Thyroid gland (tissue), 4 donors: ENCODE data around the gene BANP. TPM values are rescaled to one million over a fixed set of nuclear protein-coding genes. Genes with fewer than 3 reads are reported as not detected.
"Not testable (repeated sequence)": the region's sequence is repeated elsewhere in the genome, so short reads cannot be mapped to it uniquely, and the experiment has no call there.

Source experiments
- DNase-seq, 2 donors: peaks; one replicate each; pipeline ENCODE4 v3.0.0-alpha.2; 2019
- H3K27ac ChIP-seq, 3 donors: fragments of 200-600 bp; sonication (generic); 1 replicate in 2 of 3; 2 replicates in 1 of 3; pipeline ENCODE4 v1.5.1; 2016 to 2019; ENCODE audit warnings: mild to moderate bottlenecking in 1 of 3, moderate library complexity in 1 of 3
- H3K27me3 ChIP-seq: fragments of 200-600 bp; sonication (generic); one replicate; pipeline ENCODE4 v1.5.1; 2019
- H3K36me3 ChIP-seq, 2 donors: fragments of 200-600 bp; sonication (generic); one replicate each; pipeline ENCODE4 v1.5.1; 2016 to 2019
- H3K4me1 ChIP-seq, 2 donors: fragments of 200-600 bp; sonication (generic); one replicate each; pipeline ENCODE4 v1.5.1; 2017 to 2019
- H3K4me3 ChIP-seq, 3 donors: fragments of 200-600 bp; sonication (generic); replicated peaks in 1 of 3; 1 replicate in 2 of 3; 2 replicates in 1 of 3; pipeline ENCODE4 v1.5.1; 2016; ENCODE audit warnings: mild to moderate bottlenecking in 1 of 3
- H3K9me3 ChIP-seq: fragments of 200-600 bp; sonication (generic); one replicate; pipeline ENCODE4 v1.5.1; 2017
- CTCF ChIP-seq, 6 experiments: fragments of 200-600 bp in 3 of 6; fragments of 450-650 bp in 3 of 6; sonication (generic) in 3 of 6; IDR thresholded peaks; one replicate each; pipeline ENCODE4 v1.5.1; 2016 to 2019; ENCODE audit warnings: antibody characterized with exemption in 6 of 6, mild to moderate bottlenecking in 2 of 6, inconsistent platforms in 1 of 6, moderate library complexity in 1 of 6
- POLR2A ChIP-seq, 2 donors: fragments of 450-650 bp; IDR thresholded peaks; one replicate each; pipeline ENCODE4 v1.6.1; 2017; ENCODE audit warnings: antibody characterized with exemption in 2 of 2, mild to moderate bottlenecking in 2 of 2, moderate library complexity in 1 of 2
- WGBS, 2 donors: methylation state at CpG; one replicate each; pipeline ENCODE4 v1.1.5; 2017; 5-methylcytosine and 5-hydroxymethylcytosine counted together
- intact Hi-C: fragments of 100-400 bp; cut with DNase I; formaldehyde crosslinking; loops from one replicate; pipeline ENCODE4 v1.15.1; 2023
- total RNA-seq, 4 donors: library from RNA; depleted of rRNA; stranded (reverse); fragments of >200 nt; gene quantifications; one replicate each; pipeline ENCODE4 v1.2.3, GENCODE V29; 2016

BANP gene
- total RNA-seq, 4 donors from 2014 or later = 22.8 to 42.7 (median 29.8) TPM

- no peak overlapping the region for H3K27ac ChIP-seq
- no peaks in the 10 kb centered on the region for H3K4me1 ChIP-seq
- no peaks in the 10 kb centered on the region for H3K36me3 ChIP-seq
- WGBS, 2 donors = 90 to 93% methylated on average over 8 to 9 of the region's 9 CpGs
- TF ChIP-seq POLR2A (IDR thresholded peaks at IDR 0.05) (no peak), CTCF (IDR thresholded peaks at IDR 0.05) (no peak)
- intact Hi-C loops = no loop called here
- no peaks in the 10 kb centered on the region for H3K9me3 ChIP-seq
- no peak overlapping the region for H3K4me3 ChIP-seq
- DNase-seq = no peak
- H3K27me3 ChIP-seq = no peaks in the 10 kb centered on the region
Observed at GRCh38 chr16:87974178-87974577, 22.9 kb downstream of the BANP start.

GRCh38 chr16:87976665-87977064 is 25.4 kb downstream of the BANP start:
- DNase-seq = no peak
- Histone ChIP-seq H3K27ac (no peak overlapping the region), H3K27me3 (no peaks in the 10 kb centered on the region), H3K9me3 (no peaks in the 10 kb centered on the region), H3K4me3 (no peak overlapping the region), H3K36me3 (no peaks in the 10 kb centered on the region), H3K4me1 (no peaks in the 10 kb centered on the region)
- TF ChIP-seq CTCF (IDR thresholded peaks at IDR 0.05) (no peak), POLR2A (IDR thresholded peaks at IDR 0.05) (no peak)
- intact Hi-C loops = no loop called here
- 70 to 81% methylated on average over 3 of the region's 3 CpGs for WGBS, 2 donors

DNA sequence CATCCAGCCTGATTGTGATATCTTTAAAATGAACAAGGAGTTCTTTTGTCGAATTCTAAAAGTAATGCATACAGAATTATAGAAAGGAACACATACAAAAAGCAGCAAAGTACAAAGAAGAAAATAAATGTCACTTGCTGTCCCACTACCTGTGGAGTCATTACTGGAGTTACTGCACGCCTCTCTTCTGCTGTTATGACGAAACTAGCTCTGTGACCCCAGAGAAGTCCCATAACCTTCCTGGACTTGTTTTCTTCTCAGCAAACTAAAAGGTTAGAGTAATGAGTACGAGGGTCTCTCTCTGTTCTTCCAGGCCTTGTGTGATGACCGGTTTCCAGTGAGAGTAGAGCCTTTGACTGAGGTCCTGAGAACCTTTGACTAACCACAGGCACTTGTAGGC is 26.9 kb downstream of the BANP start:
- Histone ChIP-seq H3K4me3 (no peak overlapping the region), H3K27me3 (no peaks in the 10 kb centered on the region), H3K9me3 (no peaks in the 10 kb centered on the region), H3K27ac (no peak overlapping the region), H3K36me3 (no peaks in the 10 kb centered on the region), H3K4me1 (no peaks in the 10 kb centered on the region)
- no peak for TF ChIP-seq POLR2A (IDR thresholded peaks at IDR 0.05)
- no peak for TF ChIP-seq CTCF (IDR thresholded peaks at IDR 0.05)
- intact Hi-C loops = no loop called here
- no peak for DNase-seq
- 86 to 95% methylated on average over 5 of the region's 5 CpGs for WGBS, 2 donors

DNA sequence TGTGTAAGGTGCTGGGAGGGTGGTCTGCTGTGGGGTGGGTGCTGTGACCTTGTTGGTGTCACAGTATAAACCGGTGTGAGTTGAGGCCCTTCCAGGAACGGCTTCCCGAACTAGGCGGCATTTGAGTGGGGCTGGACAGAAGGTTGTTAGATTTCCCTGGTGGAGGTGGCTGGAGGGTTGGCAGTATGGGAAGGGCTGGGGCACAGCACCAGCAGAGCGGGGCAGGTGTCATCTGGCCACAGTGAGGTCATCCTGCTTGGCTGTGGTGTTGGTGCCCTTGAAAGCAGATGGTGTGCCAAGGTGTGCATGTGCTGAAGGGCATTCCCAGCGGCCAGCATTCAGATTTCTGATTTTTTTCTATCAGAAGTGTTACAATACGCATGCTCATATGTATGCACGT is 28.1 kb downstream of the BANP start:
- Histone ChIP-seq H3K4me3 (no peak overlapping the region), H3K27ac (no peak overlapping the region), H3K9me3 (no peaks in the 10 kb centered on the region), H3K4me1 (no peaks in the 10 kb centered on the region), H3K27me3 (no peaks in the 10 kb centered on the region), H3K36me3 (peaks cover 0 to 3% of the 10 kb centered on the region in 2 donors)
- WGBS, 2 donors = 91 to 92% methylated on average over 7 of the region's 8 CpGs
- no peak for DNase-seq
- no peak for TF ChIP-seq CTCF (IDR thresholded peaks at IDR 0.05)
- TF ChIP-seq POLR2A (IDR thresholded peaks at IDR 0.05) = no peak
- intact Hi-C loops = no loop called here

DNA sequence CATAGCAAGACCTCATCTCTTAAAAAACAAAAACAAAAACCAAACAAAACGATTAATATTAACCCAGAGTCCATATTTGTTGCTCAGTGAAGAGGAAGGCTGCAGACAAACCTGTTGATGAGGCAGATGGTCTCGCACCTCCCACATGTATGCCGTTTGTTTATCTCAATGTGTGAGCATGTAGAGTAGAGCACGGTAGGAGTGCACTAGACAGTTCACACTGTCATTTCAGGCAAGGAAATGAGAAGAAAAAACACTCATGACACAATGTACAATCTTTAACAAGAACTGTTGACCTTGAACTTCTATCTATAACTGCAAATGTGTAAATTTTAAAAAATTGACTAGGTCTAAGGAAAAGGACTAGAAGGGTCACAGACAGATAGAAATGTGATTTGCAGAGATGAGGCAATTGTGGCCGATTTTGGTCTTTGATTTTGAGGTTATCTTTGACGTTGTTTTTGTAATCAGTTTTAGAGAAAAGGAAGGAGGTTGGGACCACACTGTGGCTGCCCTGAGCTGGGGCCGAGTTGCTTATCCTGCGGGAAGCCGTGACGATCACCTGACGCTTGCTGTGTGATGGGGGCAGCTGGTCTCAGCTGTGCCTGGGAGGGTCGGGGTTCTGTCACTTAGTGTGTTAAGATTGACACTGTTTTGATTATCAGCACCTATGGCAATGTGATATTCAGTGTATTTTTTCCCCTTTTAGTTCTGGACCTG is 28.8 kb downstream of the BANP start:
- H3K4me3 ChIP-seq, H3K36me3 ChIP-seq, intact Hi-C loops, H3K27ac ChIP-seq, H3K9me3 ChIP-seq, DNase-seq, H3K4me1 ChIP-seq, H3K27me3 ChIP-seq: not testable (repeated sequence)
- 85 to 86% methylated on average over 12 of the region's 12 CpGs for WGBS, 2 donors

DNA sequence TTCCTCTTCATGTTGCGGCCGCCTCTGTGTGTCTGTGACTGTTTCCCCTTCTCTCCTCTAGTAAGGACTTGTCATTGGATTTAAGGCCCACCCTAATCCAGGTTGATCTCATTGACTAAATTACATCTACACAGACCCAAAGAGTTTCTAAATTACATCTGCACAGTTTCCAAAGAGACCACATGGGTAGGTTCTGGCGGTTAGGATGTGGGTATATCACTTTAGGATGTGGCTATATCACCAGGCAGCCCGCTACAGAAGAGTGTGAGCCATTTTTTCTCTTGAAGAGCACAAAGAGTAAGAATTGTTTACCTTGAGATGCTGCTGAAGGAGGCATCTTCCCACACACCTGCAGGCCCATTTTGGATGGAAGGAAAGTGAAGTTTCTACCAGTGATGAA is 30.1 kb downstream of the BANP start:
- intact Hi-C loops = not testable (repeated sequence)

More for the DNA sequence above, 30.1 kb downstream of the BANP start:
- not testable (repeated sequence) for H3K9me3 ChIP-seq, DNase-seq, H3K4me1 ChIP-seq, H3K4me3 ChIP-seq, H3K27ac ChIP-seq, H3K27me3 ChIP-seq
- H3K36me3 ChIP-seq = peaks cover 0 to 10% of the 10 kb centered on the region in 2 donors
- WGBS, 2 donors = 80 to 98% methylated on average over 4 of the region's 4 CpGs
